ENCODE measurements around the gene TUBB4A. TPM values are rescaled to one million over a fixed set of nuclear protein-coding genes. Genes with fewer than 3 reads are reported as not detected.

Gene TUBB4A
- total RNA-seq, 6 experiments from 2014 or later: 0.24 to 19.2 (median 1.4) TPM

DNA sequence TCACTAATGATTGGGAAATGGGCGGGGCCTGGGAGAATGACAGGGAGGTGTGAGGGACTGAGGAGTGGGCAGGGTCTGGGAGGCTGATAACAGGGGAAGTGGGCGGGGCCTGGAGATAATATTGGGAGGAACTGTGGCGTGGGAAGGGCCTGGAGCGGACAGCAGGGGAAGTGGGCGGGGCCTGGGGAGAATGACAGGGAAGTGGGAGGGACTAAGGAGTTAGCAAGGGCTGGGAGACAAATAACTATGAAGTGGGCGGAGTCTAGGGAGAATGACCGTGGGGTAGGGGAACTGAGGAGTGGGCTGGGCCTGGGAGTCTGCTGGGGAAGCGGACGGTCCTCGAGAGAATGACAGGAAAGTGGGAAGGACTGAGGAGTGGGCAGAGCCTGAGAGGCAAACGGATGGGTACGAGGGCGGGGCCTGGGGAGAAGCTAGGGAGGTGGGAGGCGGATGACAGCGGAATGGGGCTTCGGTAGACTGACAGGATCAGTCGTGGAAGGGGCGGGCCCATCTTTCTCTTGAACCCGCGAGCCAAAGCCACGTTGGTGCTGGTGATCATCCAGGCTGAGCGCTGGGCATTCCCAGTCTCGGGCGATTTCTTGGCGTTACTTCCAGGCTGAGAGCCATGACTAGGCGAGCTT, 14.0 kb upstream of the TUBB4A start:
- no peaks in the 10 kb centered on the region for H3K36me3 ChIP-seq
- intact Hi-C loops (cut with DNase I): loop anchor here in 1 of 2 donors (10.0 kb wide), 1 partner anchor 349 kb away; no protein-coding TSS in a partner anchor
- DNase-seq (peak; percentile 92 to 98 (median 95)), ATAC-seq (peak; percentile 89 to 94 (median 90))
- no peaks in the 10 kb centered on the region for H3K9me3 ChIP-seq
- no peaks in the 10 kb centered on the region for H3K27me3 ChIP-seq
- peak overlapping the region in 2 of 3 donors; percentile 47 to 59 for H3K27ac ChIP-seq
- H3K4me3 ChIP-seq: peak overlapping the region; percentile 56 to 61 (median 59)
- no peak for TF ChIP-seq CTCF (IDR thresholded peaks at IDR 0.05)
- peak; percentile 63 for TF ChIP-seq POLR2A (IDR thresholded peaks at IDR 0.05)
- 5% methylated on average over 14 of the region's 26 CpGs for WGBS (ENCODE audit: insufficient coverage, low coverage, low lambda C conversion rate, missing lambda C conversion rate)
- peaks cover 0 to 3% (median under 1%) of the 10 kb centered on the region in 4 donors for H3K4me1 ChIP-seq

DNA sequence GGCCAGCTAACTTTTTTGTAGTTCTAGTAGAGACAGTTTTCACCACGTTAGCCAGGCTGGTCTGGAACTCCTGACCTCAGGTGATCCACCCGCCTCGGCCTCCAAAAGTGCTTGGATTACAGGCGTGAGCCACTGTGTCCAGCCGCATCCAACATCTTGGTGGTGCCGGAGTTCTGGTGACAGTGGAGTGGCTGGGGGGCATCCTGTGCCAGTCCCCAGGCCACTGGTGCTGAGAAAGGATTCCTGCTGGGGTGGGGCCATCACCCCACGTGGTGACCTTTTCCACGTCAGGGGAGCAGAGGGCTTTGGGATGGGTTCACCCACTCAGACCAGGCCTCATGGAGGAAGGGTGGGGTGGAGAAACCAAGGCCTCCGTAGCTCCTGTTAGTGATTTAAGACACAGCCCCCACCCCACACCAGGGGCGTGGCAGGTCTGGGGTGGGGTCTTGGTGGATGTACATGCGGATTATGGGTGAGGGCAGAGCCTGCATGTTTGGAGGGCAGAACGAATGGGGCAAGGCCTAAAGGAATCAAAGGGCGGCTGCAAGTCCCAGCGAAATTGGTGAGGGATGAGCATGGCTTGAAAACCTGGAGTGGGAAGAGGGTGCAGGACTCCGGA, 12.9 kb upstream of the TUBB4A start:
- H3K36me3 ChIP-seq: no peaks in the 10 kb centered on the region
- intact Hi-C loops (cut with DNase I): loop anchor here in 1 of 2 donors (10.0 kb wide), 1 partner anchor 350 kb away; no protein-coding TSS in a partner anchor
- no peaks in the 10 kb centered on the region for H3K9me3 ChIP-seq
- 88% methylated on average over 9 of the region's 15 CpGs for WGBS (ENCODE audit: insufficient coverage, low coverage, low lambda C conversion rate, missing lambda C conversion rate)
- H3K4me1 ChIP-seq: peaks cover 0 to 3% (median under 1%) of the 10 kb centered on the region in 4 donors
- DNase-seq: no peak
- no peak for ATAC-seq
- H3K4me3 ChIP-seq: no peak overlapping the region
- no peak overlapping the region for H3K27ac ChIP-seq
- no peaks in the 10 kb centered on the region for H3K27me3 ChIP-seq
- TF ChIP-seq POLR2A (IDR thresholded peaks at IDR 0.05) (no peak), CTCF (IDR thresholded peaks at IDR 0.05) (no peak)

DNA sequence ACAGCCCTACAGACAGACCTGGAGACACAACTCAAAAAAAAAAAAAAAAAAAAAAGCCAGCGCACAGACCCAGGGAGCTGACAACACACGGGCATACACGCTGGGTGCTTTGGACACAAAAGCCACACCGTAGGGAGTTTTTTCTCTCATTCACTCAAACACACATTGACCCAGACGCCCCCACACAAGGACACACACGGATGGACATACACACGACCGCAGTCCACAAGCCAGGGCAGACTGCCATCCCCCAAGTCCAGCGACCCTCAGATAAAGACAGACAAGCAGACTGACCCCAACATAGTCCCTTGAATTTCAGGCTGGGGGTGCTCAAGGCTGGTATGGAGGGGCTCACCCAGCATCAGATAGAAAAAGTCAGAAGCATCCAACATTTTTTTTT, 12.0 kb upstream of the TUBB4A start:
- Histone ChIP-seq H3K4me1 (peaks cover 0 to 3% (median under 1%) of the 10 kb centered on the region in 4 donors), H3K9me3 (no peaks in the 10 kb centered on the region), H3K27ac (no peak overlapping the region), H3K27me3 (no peaks in the 10 kb centered on the region), H3K4me3 (no peak overlapping the region), H3K36me3 (no peaks in the 10 kb centered on the region)
- intact Hi-C loops (cut with DNase I): loop anchor here in 1 of 2 donors (10.0 kb wide), 1 partner anchor 351 kb away; no protein-coding TSS in a partner anchor
- DNase-seq (no peak), ATAC-seq (no peak)
- 38% methylated on average over 5 of the region's 9 CpGs for WGBS (ENCODE audit: insufficient coverage, low coverage, low lambda C conversion rate, missing lambda C conversion rate)
- TF ChIP-seq POLR2A (IDR thresholded peaks at IDR 0.05): no peak
- TF ChIP-seq CTCF (IDR thresholded peaks at IDR 0.05): no peak

GRCh38 chr19:6510618-6511017, 8.5 kb upstream of the TUBB4A start:
- WGBS (ENCODE audit: insufficient coverage, low coverage, low lambda C conversion rate, missing lambda C conversion rate): 23% methylated on average over 2 of the region's 7 CpGs
- DNase-seq (no peak), ATAC-seq (no peak)
- Histone ChIP-seq H3K4me1 (no peaks in the 10 kb centered on the region), H3K36me3 (no peaks in the 10 kb centered on the region), H3K27me3 (no peaks in the 10 kb centered on the region), H3K27ac (no peak overlapping the region), H3K9me3 (no peaks in the 10 kb centered on the region), H3K4me3 (no peak overlapping the region)
- intact Hi-C loops (cut with DNase I): loop anchor here in 1 of 2 donors (10.0 kb wide), 1 partner anchor 354 kb away; no protein-coding TSS in a partner anchor
- TF ChIP-seq POLR2A (IDR thresholded peaks at IDR 0.05) (no peak), CTCF (IDR thresholded peaks at IDR 0.05) (no peak)

Measured in right lobe of liver (tissue), 6 donors.